AG10803 (cell line): ENCODE data around the gene LSR.

Source experiments
- DNase-seq: peaks from one replicate; pipeline ENCODE4 v3.0.0; 2010; ENCODE audit warnings: low read depth
- H3K4me3 ChIP-seq: 2 replicates; pipeline ENCODE4 v1.5.1; 2011; ENCODE audit warnings: mild to moderate bottlenecking, low read length, control low read depth
- TF ChIP-seq, protein P1 (sequence below): conservative IDR thresholded peaks from 2 replicates; pipeline ENCODE4 v1.5.1; 2011; ENCODE audit warnings: mild to moderate bottlenecking, low read length, control low read depth, inconsistent platforms

The LSR gene

DNA sequence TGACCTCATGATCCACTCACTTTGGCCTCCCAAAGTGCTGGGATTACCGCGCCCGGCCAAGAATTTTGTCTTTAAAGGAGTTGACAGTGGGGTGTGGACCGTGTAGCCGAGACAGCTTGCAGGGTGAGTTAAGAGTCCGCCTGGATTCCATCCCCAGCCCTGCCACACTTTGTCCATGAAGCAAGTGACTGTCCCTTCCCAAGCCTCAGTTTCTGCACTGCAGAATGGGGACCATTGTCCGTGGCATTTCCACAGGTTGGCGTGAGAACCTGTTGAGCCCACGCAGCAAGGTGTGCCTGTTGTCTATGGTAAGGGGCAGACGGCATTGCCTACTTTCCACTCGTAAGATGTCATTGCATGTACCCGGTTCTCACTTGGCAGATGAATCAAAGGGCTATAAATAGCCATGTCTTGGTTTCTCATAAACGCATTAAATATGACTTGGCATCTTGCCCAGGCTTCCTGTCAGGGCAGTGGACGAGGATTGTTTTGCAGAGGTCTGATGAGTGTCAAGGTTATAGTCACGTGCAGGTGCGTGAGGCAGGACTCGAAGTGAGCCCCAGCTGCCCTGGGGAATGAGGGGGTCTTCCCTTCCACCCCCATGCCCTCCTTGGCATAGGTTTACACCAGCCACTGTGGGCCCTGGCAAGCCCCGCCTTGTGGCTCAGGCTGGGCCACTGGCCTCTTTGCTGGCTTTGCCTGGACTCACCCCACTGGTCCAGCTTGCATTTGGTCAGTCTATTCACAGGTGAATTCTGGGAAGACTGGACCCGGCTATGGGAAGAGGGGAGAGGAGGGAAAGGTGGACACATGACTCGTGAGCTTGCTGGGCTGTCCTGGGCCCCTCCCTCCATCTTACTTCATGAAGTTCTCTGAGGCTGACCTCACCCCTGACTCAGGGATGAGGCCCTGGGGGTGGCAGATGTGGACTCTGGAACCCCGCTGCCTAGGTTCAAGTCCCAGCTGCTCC lies 34.9 kb upstream of the LSR start:
- H3K4me3 ChIP-seq, result no peak overlapping the region
- DNase-seq, result peak; percentile 45
- TF ChIP-seq, protein P1, sequence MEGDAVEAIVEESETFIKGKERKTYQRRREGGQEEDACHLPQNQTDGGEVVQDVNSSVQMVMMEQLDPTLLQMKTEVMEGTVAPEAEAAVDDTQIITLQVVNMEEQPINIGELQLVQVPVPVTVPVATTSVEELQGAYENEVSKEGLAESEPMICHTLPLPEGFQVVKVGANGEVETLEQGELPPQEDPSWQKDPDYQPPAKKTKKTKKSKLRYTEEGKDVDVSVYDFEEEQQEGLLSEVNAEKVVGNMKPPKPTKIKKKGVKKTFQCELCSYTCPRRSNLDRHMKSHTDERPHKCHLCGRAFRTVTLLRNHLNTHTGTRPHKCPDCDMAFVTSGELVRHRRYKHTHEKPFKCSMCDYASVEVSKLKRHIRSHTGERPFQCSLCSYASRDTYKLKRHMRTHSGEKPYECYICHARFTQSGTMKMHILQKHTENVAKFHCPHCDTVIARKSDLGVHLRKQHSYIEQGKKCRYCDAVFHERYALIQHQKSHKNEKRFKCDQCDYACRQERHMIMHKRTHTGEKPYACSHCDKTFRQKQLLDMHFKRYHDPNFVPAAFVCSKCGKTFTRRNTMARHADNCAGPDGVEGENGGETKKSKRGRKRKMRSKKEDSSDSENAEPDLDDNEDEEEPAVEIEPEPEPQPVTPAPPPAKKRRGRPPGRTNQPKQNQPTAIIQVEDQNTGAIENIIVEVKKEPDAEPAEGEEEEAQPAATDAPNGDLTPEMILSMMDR, result no peak

DNA sequence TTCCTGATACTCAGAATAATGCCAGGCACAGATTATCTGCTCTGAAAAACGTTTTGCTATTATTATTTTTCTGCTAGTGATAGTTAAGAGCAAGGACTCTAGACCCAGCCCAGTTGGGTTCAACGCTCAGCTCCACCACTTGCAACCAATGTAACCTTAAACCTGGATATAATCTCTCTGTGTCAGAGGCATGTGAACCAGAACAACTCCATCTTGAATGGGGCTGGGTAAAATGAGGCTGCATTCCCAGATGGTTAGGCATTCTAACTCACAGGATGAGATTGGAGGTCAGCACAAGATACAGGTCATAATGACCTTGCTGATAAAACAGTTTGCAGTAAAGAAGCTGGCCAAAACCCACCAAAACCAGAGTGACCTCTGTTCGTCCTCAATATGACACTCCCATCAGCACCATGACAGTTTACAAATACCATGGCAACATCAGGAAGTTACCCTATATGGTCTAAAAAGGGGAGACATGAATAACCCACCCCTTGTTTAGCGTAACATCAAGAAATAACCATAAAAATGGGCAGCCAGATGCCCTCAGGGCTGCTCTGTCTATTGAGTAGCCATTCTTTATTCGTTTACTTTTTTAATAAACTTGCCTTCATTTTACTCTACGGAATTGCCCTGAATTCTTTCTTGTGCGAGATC lies 33.9 kb upstream of the LSR start:
- no peak overlapping the region for H3K4me3 ChIP-seq
- TF ChIP-seq, protein P1, result no peak
- DNase-seq, result no peak

DNA sequence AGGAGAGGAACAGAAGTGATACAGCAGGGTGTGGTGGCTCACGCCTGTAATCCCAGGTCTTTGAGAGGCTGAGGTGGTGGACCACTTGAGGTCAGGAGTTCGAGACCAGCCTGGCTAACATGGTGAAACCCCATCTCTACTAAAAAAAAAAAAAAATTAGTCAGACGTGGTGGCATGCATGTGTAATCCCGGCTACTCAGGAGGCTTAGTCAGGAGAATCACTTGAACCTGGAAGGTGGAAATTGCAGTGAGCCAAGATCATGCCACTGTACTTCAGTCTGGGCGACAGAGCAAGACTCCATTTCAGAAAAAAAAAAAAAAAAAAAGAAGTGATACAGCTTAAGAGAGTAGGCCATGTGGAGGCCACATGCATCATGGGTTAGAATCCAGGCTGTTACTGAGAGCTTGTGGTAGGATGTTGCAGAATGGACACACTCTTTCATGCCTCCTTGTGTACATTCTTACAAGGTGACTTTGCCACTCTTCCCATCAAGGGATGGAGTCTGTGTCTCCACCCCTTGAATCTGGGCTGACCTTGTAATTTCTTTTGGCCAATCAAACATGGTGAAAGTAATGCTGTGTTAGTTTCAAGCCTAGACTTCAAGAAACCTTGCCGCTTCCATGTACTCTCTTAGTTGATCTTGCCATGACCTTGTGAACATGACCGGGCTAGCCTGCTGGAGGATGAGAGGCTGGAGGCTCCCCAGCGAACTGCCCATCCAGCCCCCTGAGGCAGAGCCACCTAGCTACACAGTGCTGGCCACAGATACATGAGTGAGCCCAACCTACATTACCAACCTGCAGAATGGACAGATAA lies 32.6 kb upstream of the LSR start:
- peak; percentile 83 for DNase-seq
- H3K4me3 ChIP-seq, result no peak overlapping the region
- TF ChIP-seq, protein P1, result no peak

DNA sequence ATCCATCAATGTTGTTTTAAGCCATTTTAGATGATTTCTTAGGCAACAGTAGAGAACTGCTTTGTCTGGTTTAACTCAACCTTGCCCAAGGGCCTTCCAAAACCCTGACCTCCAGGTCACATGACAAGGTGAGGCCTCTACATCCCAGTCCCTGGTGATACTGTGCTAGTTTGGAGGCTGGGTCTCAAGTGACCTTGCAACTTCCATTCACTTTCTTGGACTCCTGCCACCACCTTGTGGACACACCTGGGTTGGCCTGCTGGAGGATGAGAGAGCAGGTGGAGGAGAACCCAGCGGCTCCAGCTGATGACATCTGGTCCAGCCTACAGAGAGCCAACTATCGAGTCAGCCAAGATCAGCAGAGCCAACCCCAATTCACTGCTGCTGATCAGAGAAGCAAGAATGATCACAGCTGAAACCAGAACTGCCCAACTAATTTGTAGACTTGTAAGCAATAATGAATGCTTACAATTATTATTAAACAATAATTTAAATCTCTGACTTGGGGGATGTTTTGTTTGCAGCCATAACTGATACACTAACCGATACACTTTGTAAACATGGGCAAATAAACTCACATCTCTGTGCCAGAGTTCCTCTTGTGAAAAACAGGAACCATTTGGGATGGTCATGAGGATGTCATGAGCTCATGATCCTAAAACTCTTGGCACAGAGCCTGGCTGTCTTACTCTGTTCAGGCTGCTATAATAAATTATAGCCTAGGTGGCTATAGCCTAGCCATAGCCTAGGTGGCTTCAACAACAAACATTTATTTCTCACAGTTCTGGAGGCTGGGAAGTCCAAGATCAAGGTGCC lies 31.8 kb upstream of the LSR start:
- DNase-seq, result no peak
- no peak overlapping the region for H3K4me3 ChIP-seq
- TF ChIP-seq, protein P1, result no peak

DNA sequence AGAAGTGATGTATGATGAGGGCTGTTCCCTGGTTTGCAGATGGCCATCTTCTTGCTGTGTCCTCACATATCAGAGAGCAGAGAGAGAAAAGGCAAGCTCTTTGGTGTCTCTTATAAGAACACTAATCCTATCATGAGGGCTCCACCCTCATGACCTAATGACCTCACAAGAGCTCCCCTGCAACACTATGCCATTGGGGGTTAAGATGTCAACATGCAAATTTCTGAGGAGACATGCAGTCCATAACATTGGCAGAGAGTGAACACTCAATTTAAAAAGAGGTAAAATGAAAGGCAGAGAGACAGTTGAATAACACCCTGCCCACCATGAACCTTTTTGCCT lies 31.2 kb upstream of the LSR start:
- DNase-seq, result no peak
- TF ChIP-seq, protein P1, result no peak

DNA sequence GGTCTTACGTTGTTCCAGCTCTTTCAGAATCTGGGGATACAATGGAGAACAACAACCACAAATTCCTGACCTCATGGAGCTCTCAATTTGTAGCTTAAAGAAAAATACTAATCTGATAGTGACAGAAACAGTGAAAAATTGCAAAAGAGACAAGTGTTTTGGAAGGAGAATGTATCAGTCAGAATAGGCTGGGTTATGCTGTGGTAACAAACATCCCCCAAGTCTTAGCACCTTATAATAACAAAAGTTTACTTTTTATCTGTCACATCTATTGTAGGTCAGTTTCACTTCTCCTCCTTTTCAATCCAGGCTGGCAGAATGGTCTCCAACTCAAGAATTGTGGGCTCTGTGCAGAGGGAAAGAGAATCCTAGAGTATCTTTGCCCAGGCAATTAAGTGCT lies 29.8 kb upstream of the LSR start:
- H3K4me3 ChIP-seq, result no peak overlapping the region
- TF ChIP-seq, protein P1, result no peak
- no peak for DNase-seq

More for the DNA sequence above, 31.2 kb upstream of the LSR start:
- H3K4me3 ChIP-seq, result no peak overlapping the region
